ENCODE results near the gene ICA1.
"Not testable (repeated sequence)": the region's sequence is repeated elsewhere in the genome, so short reads cannot be mapped to it uniquely, and the experiment has no call there.

The ICA1 gene

DNA sequence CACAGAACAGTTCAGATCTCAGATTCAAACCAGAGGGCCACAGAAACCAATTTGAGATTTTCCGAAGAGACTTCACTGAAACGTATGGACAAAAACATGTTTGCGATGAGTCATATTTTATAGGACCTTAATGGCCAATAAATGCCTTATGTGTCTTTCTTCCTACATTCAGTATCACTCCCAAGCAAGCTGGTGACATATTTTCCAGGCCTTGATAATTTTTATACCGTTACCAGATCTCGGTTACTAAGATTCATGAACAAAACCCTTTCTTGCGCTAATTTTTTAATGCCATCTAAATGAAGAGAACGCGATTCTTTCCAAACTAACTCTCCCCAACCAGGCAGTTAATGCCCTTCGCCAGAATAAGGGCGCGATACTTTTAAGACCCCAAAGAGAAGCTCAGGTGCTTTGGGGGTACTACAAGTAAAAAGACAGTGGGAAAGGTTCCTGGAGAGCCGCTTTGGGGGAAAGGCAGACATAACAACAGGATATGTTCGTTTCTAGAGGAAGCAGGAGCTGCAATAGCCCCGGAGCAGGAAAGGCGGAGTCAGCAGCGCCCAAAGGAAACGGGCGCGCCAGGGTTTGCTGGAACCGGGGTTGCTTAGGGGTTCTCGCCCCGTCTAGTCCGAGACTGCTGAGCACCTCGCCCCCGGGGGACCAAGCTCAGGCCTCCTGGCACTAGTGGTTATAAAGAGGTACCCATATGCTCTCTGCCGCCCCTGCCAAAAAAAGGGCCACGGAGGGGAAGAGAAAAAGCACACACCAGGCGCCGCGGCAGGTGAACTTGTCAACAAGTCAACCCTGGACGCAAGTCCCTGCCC is 884 bp downstream of the ICA1 start:
- peak; percentile 63 for DNase-seq

DNA sequence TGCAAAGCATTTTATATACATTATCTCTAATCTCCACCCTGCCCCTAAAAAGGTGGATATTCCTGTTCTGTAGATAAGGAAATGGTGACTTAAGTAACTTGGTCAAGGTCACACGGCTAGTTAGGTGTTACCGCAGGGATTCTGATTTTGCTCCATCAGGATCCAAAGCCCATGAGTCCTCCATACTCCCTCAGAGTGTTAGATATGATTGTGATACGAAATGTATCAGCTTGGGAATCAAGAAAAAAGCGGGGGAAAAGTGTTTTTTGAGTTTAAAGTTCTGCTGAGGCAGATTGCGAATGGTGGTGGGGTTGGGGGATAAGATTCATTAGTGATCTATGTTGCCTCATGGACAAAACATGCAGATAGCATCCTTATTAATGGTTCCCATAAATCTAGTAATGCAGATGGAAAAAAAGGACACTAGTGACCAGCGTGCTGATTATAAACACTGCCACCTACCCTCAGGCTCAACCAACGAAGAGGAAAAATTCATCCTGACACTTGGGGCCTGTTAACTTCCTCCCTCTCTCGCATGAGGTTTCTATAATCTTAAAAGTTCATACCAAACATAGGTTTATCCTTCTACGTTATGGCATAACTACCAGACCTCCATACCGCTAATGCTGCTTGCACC is 2.3 kb downstream of the ICA1 start:
- no peak for DNase-seq

- DNase-seq = no peak
These were observed 3.2 kb downstream of the ICA1 start for GRCh38 chr7:8258734-8259133.

GRCh38 chr7:8258166-8258565 is 3.8 kb downstream of the ICA1 start:
- DNase-seq = no peak

DNA sequence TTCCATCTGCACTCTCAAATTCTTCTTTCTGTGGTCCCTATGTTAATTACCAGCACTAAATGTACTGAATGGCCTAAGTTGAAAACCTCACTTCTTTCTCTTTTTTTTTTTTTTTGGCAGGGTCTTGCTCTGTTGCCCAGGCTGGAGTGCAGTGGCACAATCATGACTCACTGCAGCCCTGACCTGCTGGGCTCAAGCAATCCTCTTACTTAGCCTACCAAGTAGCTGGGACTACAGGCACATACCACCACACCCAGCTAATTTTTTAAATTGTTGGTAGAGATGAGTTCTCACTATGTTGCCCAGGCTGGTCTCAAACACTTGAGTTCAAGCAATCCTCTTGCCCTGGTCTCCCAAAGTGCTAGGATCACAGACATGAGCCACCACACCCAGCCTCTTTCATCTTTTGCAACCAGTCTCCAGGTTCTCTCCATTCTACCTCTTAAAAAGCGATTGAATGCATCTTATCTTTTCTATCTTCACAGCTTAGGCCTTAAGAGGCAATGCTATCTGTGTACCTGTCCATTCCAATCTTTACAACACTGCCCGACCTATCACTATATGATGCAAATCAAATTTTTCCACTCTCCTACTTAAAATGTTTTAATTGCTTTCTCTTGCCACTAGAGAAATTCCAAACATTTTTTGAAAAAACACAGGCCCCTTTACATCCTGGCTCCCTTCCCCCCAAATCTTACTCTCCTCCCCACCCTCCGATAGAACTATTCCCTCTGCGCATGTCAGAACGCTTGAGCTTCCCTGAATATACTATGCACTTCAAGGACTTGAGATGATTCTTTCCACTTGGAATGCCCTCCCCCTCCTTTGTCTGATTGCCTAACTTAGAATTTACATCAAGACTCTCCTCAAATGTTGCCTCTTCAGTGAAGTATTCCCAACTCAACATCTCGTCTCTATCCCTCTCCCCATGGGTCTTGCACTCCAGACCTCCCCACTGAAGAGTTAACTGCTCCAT is 6.0 kb downstream of the ICA1 start:
- DNase-seq = no peak

DNA sequence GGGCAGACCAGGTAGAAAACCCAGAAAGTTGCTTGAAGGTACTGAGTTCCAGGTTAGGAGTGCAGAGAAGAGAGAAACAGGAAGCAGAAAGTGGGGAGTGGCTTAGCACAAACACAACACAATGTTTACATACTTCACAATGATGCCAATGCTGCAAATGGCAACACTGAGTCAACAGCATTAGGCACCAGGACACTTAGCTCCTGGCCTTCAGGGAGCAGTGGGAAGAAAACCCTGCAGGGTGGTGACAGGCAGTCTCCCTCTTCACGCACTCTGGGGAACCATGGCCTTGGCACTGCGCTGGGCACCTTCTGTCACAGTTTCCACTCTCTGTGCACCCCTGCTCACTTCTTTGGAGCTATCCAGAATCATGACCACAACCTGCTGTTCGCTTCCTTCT is 7.3 kb downstream of the ICA1 start:
- no peak for DNase-seq

DNA sequence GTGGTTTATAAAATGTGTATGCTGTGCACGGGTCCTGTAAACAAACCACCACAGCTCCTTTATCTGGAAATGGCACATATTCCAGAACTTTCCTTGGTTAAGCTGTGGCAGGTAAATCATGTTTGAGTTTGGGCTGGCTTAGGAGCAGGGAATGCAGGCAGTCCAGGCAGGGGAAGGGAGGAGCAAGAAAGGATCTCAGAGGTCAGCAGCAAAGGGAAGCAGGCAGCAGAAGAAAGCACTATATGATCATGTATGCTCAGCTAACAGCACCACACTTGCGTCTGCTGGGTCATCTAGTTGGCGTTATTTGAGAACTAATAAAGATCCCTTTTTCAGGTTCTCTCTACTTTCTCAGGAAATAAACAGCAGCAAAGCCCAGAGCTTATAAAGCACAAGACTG is 7.8 kb downstream of the ICA1 start:
- no peak for DNase-seq

DNA sequence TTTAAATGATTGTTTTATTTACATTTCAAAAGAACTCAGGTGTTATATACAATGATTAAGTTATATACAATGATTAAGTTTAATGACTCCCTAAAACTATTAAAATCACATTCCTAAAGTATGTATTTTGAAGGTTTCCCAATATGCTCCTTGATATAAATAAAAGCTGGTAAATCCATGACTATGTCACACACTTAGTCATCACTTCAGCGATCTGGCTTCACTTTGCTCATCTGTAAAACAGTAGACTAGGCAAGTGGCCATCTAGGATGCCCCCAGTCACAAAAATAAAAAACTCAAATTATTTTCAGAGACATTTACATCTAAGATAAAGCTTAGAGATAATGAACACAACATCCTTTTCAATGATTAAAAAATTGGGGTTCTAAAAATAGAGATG is 10.8 kb downstream of the ICA1 start:
- no peak for DNase-seq

- DNase-seq = no peak
These were observed 11.4 kb downstream of the ICA1 start for GRCh38 chr7:8250547-8250946.

DNA sequence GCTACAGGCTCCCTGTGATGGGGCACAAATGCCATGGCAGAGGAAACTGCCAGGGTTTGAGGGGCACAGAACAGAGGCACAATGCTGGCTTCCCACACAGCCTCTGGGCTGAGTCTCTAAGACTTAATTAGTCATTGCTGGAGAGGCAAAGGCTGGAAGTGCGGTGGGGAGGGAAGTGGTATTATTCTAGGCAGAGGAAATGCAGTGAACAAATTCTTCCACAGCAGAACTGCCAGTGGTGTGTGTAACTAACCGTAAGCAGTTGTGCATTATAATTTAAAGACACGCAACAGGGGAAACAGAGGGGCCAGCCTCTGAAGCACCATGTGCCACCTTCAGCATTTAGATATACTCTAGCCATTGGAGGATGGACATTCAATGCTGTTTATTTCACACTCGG is 12.8 kb downstream of the ICA1 start:
- no peak for DNase-seq

- no peak for DNase-seq
These were observed 15.9 kb downstream of the ICA1 start for GRCh38 chr7:8246020-8246419.

GRCh38 chr7:8245032-8245431 is 16.9 kb downstream of the ICA1 start:
- DNase-seq = not testable (repeated sequence)

DNA sequence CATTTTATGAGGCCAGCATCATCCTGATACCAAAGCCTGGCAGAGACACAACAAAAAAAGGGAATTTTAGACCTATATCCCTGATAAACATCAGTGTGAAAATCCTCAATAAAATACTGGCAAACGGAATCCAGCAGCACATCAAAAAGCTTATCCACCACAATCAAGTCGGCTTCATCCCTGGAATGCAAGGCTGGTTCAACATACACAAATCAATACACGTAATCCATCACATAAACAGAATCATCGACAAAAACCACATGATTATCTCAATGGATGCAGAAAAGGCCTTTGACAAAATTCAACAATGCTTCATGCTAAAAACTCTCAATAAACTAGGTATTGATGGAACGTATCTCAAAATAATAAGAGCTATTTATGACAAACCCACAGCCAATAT is 18.9 kb downstream of the ICA1 start:
- DNase-seq = not testable (repeated sequence)

- DNase-seq = peak; percentile 81
These were observed 22.1 kb downstream of the ICA1 start for GRCh38 chr7:8239702-8240362.

GRCh38 chr7:8236780-8237407 is 25.1 kb downstream of the ICA1 start:
- DNase-seq = peak; percentile 66

- DNase-seq = peak; percentile 81
These were observed 28.7 kb downstream of the ICA1 start for GRCh38 chr7:8232999-8233847.

DNA sequence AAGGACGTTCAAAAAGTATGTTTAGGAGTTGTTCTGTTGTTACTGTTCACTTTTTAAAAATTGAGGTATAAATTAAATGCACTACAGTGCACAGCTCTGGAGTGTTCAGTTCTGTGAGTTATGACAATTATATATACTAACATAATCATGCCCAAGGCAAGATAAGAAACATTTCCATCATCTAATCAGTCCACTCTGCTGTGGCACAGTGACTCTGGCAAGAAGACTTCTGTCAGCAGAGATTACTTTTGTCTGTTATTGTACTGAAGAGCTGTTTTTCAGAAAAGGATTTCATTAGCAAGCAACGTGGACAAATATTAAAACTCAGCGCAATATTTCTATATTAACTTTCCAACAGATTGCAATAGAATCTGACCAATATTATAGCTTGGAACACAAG is 32.0 kb downstream of the ICA1 start:
- DNase-seq = no peak

DNA sequence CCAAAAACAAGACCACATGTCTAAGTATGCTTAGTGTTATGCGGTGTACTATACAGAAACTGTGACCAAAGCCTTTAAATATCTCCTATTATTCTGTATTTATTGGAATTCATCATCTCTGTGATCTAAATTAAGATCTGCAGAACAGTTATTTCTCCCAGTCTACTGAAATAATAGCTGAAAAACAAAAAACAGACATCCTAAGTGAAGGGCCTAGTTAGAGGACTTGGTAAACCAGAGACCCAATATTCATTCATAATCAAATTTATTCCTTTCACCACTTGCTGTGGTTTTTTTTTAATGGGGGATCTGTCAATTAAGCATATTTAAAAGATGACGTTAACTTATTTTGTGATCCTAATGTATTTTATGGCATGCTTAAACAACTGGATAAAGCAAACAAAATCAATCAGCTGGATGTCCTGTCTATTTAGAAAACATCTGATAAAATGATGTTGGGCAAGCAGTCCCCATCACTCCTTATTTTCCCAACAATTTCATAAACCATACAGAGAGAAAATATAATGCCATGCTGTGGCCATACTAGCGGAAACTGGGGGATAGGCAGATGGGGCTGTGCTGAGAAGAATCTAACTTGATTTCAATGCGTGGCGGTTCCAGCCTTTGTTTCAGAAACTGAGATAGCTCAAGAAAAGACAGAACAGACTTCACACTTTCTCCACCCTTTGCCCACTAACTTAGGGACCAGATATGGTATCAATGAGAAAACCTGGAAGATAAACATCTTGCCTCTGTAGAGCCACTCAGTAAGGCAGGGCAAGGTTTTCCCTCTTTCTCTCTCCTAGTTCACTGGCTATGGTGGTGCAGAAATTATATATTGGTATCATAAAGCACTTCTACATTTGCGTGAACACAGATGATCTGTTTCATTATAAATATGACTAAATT is 32.9 kb downstream of the ICA1 start:
- DNase-seq = no peak

DNA sequence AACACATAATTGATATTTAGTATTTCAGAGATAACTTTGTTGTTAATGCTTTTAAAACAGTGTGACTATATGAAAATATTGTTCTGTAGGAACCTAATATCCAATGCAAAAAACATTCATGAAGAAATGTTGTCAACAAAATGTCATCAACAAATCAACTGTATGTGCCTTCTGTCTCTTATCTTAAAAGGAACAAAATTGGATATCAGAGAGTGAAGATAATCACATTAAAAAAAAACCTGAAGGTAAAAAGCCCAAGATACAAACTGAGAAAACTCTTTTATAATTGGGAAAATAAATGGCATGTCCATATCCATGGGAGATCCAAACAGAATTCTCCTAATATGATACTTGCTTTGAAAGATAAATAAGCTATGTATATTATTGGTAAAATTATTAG is 33.9 kb downstream of the ICA1 start:
- DNase-seq = no peak

- no peak for DNase-seq
These were observed 34.7 kb downstream of the ICA1 start for GRCh38 chr7:8227261-8227660.

All from islet precursor cell (in vitro differentiated cells).